GM19468 (cell line): ENCODE measurements around the gene SLC37A2.
"Not testable (repeated sequence)": the region's sequence is repeated elsewhere in the genome, so short reads cannot be mapped to it uniquely, and the experiment has no call there.

Experiments used
- ATAC-seq: cut with Tn5 transposase; IDR thresholded peaks from one replicate; pipeline ENCODE4 v1.9.1; 2021; ENCODE audit warnings: mild to moderate bottlenecking, moderate library complexity, moderate number of reproducible peaks; ENCODE audit not compliant: unreplicated experiment; ENCODE audit errors: extremely low read depth

The SLC37A2 gene

DNA sequence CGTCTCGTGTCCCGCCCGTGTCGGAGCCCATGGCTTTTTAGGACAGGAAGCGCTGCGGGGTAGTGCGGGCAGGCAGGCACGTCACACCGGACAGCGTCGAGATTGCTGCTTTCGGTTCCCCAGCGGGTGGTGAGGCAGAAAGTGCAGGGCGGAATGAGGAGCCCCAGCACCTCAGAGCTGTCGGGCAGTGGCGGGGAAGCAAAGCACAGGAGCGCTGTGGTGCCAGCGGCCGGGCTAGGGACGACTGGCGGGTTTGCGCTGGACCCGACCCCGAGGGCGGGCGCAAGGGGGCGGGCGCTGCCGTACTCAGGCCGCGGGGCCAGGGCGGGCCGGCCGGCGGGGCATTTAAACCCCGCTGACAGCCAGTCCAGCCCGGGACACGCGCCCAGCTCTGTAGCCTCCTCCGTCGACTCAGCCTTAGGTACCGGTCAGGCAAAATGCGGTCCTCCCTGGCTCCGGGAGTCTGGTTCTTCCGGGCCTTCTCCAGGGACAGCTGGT, at the start of gene SLC37A2:
TSS of gene SLC37A2 (plus strand) at position 375 of the 498 bp plus-strand sequence. CDS start at position 438, 63 bp downstream.
- peak; percentile 91 for ATAC-seq

- no peak for ATAC-seq
These were observed 46.7 kb upstream of the SLC37A2 start for GRCh38 chr11:125016413-125016812.

DNA sequence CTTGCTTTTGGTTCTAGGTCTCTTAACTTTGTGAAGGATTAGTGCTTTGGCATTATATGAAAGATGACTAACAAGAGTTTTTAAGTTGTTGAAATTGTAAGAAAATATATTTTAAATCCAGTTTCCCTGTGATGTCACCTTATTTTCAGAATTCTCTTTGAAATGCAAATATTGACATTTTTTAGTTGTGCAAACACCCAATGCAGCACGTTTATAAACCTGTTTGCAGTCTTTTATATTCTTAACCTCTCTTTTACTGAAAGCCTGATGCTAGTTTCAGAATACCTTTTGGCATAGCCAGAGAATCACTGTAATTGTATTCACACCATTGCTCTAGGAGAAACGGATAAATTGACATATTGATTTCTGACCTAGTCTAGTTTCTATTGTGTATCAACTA, 42.8 kb upstream of the SLC37A2 start:
- ATAC-seq, result no peak

DNA sequence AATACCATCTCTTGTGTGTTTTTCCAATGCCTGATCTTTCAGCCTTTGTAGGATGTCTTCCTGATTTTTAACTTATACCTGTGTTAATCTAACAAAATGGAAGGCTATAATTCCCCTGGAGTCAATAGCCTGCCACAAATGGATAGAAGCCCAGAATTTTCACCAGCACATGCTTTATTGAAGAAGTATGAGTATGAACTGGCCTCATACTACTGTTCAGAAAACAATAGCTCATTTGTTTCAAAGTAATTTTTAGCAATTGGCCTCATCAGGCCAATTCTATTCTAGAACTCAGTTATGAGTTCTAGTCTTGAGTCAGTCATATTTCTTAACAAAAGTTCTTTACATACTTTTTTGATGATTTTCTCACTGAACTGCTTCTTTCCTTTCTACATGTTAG, 40.6 kb upstream of the SLC37A2 start:
- no peak for ATAC-seq

GRCh38 chr11:125025968-125026367, 37.1 kb upstream of the SLC37A2 start:
- no peak for ATAC-seq

- not testable (repeated sequence) for ATAC-seq
These were observed 33.7 kb upstream of the SLC37A2 start for GRCh38 chr11:125029431-125029830.

- ATAC-seq, result no peak
These were observed 26.2 kb upstream of the SLC37A2 start for GRCh38 chr11:125036933-125037332.

GRCh38 chr11:125049164-125049792, 13.8 kb upstream of the SLC37A2 start:
- no peak for ATAC-seq

- no peak for ATAC-seq
These were observed 11.1 kb upstream of the SLC37A2 start for GRCh38 chr11:125052047-125052446.

DNA sequence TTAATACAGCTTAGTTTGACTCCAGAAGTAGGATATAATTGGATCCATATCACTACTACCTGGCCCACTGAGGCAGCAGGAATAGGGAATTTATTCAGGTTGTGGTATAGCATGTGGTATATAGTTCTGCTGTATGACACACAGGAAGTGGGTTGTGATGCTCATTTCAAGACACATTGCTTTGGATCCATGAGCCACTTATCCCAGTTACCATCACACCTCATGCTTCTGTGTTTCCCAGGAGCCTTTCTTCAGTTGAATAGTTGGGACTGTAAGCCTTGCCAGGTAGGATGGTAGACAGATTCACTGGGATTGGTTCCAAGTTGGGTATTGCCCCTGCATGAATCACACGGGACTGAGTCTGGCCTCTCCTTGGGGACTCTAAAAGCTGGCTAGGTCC, 9.9 kb upstream of the SLC37A2 start:
- no peak for ATAC-seq

GRCh38 chr11:125055107-125055715, 7.9 kb upstream of the SLC37A2 start:
- no peak for ATAC-seq

DNA sequence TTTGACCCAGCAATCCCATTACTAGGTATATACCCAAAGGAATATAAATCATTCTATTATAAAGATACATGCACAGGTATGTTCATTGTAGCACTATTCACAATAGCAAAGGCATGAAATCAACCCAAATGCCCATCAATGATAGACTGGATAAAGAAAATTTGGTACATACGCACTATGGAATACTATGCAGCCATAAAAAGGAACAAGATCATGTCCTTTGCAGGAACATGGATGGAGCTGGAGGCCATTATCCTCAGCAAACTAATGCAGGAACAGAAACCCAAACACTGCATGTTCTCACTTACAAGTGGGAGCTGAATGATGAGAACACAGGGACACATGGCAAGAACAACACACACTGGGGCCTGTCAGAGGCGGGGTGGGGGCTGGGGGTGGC, 7.0 kb upstream of the SLC37A2 start:
- not testable (repeated sequence) for ATAC-seq

- no peak for ATAC-seq
These were observed 6.0 kb upstream of the SLC37A2 start for GRCh38 chr11:125056931-125057692.

DNA sequence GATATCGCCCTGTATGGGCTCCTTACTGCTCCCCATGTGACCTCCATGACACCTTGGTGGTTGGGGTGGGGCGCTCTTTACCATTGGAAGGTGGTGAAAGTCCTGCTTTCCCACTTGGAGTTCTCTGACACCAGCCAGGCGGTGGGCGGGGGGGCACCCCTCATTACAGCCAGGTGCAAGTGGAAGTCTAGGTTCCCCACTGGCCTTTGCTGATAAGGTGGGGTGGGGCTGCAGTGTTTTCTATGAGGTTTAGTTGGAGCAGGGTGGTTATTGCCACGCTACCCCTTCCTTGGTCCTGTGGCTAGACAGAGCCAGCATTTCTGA, 5.5 kb upstream of the SLC37A2 start:
- no peak for ATAC-seq

- ATAC-seq, result no peak
These were observed 1.8 kb upstream of the SLC37A2 start for GRCh38 chr11:125061281-125061680.

GRCh38 chr11:125062218-125062930, 731 bp upstream of the SLC37A2 start:
- ATAC-seq, result no peak

DNA sequence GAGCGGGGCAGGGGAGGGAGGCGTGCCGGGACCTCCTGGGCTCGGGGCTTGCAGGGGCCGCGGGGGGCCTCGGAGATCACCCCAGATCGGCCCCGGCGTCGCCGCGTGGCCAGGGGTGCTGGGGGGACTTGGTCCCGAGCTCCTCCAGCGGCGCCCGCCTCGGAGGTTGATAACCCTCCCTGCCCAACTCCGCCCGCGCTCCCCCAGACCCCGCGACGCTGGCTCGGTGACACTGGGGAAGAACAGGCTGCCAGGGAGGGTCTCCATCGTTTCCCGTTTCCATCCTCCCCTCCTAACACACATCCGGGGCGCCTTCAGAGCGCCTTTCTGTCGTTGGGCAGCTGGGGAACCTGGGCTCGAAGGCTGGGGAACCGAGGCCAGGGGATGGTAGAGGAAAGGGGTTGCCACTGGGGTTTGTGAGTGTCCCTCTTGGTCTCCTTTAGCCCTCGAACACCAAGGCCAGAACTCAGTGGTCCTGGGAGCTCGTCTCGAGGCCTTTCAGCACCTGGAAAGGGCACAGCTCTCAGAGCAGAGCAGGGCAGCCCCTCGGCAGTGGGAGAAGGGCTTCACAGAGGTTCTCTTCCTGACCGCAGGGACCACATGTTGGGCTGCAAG, 431 bp downstream of the SLC37A2 start:
- no peak for ATAC-seq

DNA sequence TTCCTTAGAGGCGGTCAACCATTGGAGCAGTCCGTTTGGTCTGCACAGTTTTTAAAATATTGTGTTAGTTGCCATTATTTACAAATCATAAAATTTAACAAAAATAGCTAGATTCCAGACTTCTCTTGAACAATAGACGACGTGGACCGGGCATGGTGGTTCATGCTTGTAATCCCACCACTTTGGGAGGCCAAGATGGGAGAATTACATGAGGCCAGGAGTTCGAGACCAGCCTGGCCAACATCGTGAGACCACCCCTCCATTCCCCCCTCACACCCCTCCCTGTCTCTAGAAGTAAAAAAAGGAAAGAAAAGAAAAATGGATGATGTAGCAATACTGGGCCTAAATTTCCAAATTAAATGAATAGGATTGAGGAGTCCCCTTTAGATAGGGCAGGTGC, 965 bp downstream of the SLC37A2 start:
- ATAC-seq, result no peak

- ATAC-seq, result no peak
These were observed 5.3 kb downstream of the SLC37A2 start for GRCh38 chr11:125068368-125068767.

GRCh38 chr11:125069008-125069407, 5.9 kb downstream of the SLC37A2 start:
- ATAC-seq, result no peak
